ENCODE results near the gene ALDOB. TPM values are rescaled to one million over a fixed set of nuclear protein-coding genes. Genes with fewer than 3 reads are reported as not detected.

Gene ALDOB
- total and polyA plus RNA-seq, 2 experiments from 2014 or later: not detected

GRCh38 chr9:101438523-101438922 is 2.9 kb upstream of the ALDOB start:
- H3K27ac Mint-ChIP-seq: no peak overlapping the region

More at GRCh38 chr9:101438523-101438922, 2.9 kb upstream of the ALDOB start:
- H3K36me3 ChIP-seq (ENCODE audit: insufficient read depth): no peaks in the 10 kb centered on the region
- no peaks in the 10 kb centered on the region for H3K79me2 ChIP-seq (replicated peaks; ENCODE audit: insufficient read depth)
- H3K9me3 Mint-ChIP-seq: no peaks in the 10 kb centered on the region
- no peak overlapping the region for H3K4me3 Mint-ChIP-seq
- no peaks in the 10 kb centered on the region for H3K4me1 ChIP-seq (ENCODE audit: insufficient read depth)
- H3K4me2 ChIP-seq: no peak overlapping the region
- no peak for ATAC-seq
- no peaks in the 10 kb centered on the region for H3K27me3 ChIP-seq (ENCODE audit: insufficient read depth)
- H3K27ac ChIP-seq (ENCODE audit: low read depth): no peak overlapping the region
- DNase-seq (ENCODE audit: low spot score): no peak
- no peak overlapping the region for H3K4me3 ChIP-seq
- H2AFZ ChIP-seq: no peak overlapping the region
- no peaks in the 10 kb centered on the region for H3F3A ChIP-seq (replicated peaks; ENCODE audit: low read depth)
- H3K9me2 ChIP-seq (ENCODE audit: insufficient read depth): no peaks in the 10 kb centered on the region; the same call in 1 of the 2 replicates
- no peaks in the 10 kb centered on the region for H3K36me3 Mint-ChIP-seq (ENCODE audit: low read depth)
- no peaks in the 10 kb centered on the region; the same call in 2 of the 3 replicates for H3K4me1 Mint-ChIP-seq
- no peaks in the 10 kb centered on the region for H4K20me1 ChIP-seq (replicated peaks; ENCODE audit: insufficient read depth)
- no peaks in the 10 kb centered on the region for H3K27me3 Mint-ChIP-seq (ENCODE audit: insufficient read depth, low read depth, poor library complexity)
- TF ChIP-seq NANOG (IDR thresholded peaks at IDR 0.05; ENCODE audit: borderline replicate concordance): no peak
- TF ChIP-seq ZNF462 (CRISPR knock-in tag; IDR thresholded peaks at IDR 0.05): no peak
- no peak for TF ChIP-seq POLR2AphosphoS5 (IDR thresholded peaks at IDR 0.05; ENCODE audit: low read depth)
- no peak for TF ChIP-seq CREB1 (CRISPR knock-in tag; IDR thresholded peaks at IDR 0.05; ENCODE audit: low read depth)
- no peak for TF ChIP-seq EZH2phosphoT487 (IDR thresholded peaks at IDR 0.05; ENCODE audit: unreplicated experiment)
- no peak for TF ChIP-seq CTCF (conservative IDR thresholded peaks at IDR 0.05; ENCODE audit: low read depth in 2 of 2)
- TF ChIP-seq JUNB (IDR thresholded peaks at IDR 0.05; ENCODE audit: unreplicated experiment): no peak
- no peak for TF ChIP-seq STAT1 (IDR thresholded peaks at IDR 0.05; ENCODE audit: unreplicated experiment)
- no peak for TF ChIP-seq ETS1 (IDR thresholded peaks at IDR 0.05)
- no peak for TF ChIP-seq REST (IDR thresholded peaks at IDR 0.05; ENCODE audit: unreplicated experiment)
